Stimulated activated naive CD4-positive, alpha-beta T cell treated with Interleukin-2 at 50 U/mL for 16 hours (primary cell): ENCODE results near the gene PCDHAC2.

Source experiments
- DNase-seq: peaks from one replicate; lab custom pipeline; 2025; lab: John Stamatoyannopoulos, UW

The PCDHAC2 gene

GRCh38 chr5:140986117-140986521 lies 19.8 kb downstream of the PCDHAC2 start:
- no peak for DNase-seq

DNA sequence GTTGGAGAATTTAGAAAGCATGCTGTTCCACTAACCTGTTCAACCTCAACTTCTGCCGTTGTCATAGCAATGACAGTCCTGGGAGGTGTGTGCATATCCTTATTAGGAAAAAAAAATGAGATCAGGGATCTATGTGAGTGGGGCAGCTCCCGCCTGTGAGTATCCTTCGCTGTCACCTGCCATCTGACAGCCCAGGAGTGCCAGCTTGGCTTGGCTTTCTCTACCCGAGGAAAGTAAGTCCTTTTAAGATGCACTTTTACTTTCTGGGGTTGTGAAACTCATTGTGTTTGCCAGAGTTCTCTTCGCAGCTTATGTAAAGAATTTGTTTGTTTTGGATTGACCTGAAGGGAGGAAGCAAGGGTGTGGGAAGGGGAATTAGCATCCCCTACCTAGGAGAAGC lies 21.8 kb downstream of the PCDHAC2 start:
- DNase-seq: no peak

DNA sequence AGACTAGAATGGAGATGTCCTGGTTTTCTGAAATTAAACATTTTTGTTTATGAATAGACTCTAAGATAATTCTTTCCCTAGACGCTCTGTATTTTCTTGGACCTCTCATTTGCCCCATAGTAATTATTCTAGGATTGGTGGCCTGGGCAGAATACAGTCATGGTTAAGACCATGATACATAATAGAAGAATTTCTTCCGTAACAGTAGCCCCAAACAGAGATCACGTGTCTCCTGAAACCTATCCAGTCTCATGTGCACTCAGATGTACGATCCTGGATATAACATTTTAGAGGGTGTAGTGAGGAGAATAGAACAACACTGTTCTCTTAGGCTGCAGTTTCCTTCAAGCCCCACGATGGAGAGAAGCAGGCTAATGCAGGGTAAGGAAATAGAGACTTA lies 22.3 kb downstream of the PCDHAC2 start:
- DNase-seq: no peak

DNA sequence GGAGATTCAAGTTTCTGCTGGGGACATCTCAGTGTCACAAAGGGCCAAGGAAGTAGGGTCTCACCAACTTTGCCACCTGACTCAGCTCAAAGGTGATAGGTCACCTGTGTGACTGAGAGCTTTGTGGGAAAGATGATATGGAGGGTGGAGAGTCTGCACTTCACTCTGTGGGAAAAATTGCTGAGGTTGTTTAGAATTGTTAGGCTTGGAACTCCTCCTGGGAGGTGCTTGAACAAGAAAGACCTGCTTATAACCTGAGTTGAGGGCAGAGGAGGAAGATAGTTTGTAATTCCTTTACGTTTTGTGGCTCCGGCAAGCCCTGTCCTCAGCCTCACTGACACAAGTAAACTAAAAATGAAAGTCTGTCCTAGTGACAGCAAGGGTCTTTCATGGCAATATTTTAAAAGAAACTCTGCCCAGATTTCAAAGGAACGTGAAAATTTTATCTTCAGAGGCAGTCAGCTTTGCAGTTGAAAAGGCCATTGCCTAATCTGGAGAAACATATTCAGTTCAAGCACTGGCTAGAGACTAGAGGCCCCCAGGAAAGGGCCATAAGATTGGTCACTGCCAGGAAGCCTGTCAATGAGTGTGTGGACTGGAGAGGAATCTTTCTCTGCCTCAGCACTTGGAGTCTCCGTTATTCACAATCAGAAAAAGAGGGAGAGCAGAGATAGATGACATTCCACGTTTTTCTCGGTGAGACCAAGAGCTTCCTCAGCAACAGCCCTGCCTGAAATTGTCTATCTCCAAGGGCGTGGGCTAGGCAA lies 23.2 kb downstream of the PCDHAC2 start:
- no peak for DNase-seq

DNA sequence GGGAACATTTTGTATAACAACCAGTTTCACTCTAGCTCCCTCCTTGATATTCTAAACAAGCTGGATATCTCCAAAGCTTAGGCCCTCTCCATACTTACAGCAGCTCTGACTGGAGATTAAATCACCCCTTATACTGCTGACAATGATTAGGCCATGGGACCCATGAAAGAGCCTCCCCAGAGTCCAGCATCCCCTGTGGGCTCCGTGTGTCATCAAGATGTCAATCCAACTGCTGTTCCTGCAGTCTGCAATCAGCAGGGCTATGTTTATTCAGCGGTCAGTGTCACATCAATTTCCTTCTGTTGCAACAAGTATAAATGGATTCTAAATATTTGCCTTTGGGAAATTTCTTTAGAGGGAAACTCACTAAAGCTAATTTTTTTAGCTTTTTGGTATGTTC lies 26.6 kb downstream of the PCDHAC2 start:
- no peak for DNase-seq

- DNase-seq: no peak
These were observed 29.8 kb downstream of the PCDHAC2 start for GRCh38 chr5:140996060-140996459.

- DNase-seq: no peak
These were observed 32.7 kb downstream of the PCDHAC2 start for GRCh38 chr5:140998921-140999410.

GRCh38 chr5:141001446-141001843 lies 35.2 kb downstream of the PCDHAC2 start:
- DNase-seq: no peak

DNA sequence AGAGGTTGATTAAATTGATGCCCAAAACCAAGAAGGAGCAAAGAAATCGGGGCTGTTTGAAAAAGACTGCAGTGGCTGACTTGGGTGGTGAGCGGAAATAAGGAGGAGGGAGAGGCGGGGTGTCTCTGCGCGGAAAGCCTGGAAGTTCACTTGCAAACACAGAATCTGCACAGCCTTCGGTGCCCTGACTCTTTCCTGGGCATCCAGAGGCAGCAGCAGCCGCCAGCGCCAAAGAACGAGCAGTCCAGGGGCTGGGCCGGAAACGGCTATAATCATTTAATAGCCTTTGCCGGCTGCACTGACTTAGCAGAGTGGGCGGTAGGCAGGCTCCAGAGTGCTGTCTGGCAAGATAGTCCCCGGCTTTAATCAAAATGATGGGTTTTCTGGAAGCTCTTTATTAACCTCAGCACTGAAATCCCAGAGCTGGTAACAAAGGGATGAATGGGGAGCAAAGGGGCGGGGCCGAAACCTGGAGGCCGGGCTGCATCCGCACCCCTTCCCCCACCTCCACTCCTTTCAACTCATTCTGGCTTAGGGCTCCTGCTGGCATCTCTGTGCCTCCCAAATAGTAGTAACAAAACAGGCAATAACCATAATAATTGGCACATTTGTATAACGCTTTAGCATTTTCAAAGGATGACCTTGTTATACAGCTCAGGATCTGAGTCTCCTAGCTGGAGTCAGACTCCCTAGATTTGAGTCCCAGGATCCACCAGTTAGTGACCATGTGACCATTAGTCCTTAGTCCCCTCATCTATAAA lies 35.7 kb downstream of the PCDHAC2 start:
- DNase-seq: no peak

DNA sequence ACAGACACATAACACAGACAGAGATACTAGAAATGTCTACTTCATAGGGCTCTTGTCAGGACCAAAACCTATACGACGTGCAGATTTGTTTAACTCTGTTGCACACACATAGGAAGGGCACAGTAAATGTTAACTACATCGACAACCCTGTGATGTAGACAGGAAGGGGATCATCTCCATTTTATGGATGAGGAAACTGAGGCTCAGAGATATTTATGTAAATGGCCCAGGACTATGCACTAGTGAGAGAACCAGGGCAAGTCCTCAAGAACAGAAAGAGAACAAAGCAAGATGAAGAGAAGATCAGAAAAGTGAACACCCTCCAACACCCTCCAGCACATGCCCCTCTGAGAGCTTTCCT lies 36.3 kb downstream of the PCDHAC2 start:
- no peak for DNase-seq

GRCh38 chr5:141003031-141003430 lies 36.8 kb downstream of the PCDHAC2 start:
- no peak for DNase-seq

DNA sequence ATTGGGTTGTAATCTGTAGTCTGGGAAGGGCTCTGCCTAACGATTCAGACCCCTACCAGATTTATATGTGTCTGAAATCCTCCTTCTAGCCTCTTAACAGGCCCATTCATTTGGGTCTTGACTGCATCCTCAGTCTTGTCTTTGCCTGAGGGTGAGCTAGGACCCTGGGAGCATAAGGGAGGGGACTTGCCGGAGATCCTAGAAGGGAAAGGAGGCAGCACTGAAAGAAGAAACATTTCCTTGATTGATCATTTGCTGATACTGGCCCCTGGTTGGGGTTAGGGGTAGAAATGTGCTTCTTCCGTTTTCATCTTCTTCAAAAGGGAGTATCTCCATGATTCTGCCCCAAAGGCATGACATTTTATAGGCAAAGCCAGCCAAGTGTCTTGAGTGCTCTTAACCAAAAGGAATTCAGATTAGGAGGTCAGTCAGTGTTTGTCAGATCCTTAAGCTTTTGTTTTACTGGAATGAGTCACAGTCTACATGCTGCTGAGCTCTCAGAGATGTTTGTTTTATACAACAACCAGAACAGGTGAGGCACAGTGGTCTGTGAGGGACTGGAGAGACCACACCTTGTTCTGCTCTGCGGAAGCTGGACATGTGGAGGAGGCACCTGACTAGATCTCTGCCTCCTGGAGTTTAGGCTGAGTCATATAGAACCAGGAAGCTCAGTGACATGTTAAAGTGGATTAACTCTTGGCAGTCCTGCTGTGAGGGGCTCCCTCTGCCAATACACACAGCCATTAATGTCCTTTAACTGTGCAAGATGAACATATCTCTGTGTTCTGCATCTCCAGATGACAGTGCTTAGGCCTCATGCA lies 37.7 kb downstream of the PCDHAC2 start:
- DNase-seq: no peak

- no peak for DNase-seq
These were observed 41.5 kb downstream of the PCDHAC2 start for GRCh38 chr5:141007791-141008190.

DNA sequence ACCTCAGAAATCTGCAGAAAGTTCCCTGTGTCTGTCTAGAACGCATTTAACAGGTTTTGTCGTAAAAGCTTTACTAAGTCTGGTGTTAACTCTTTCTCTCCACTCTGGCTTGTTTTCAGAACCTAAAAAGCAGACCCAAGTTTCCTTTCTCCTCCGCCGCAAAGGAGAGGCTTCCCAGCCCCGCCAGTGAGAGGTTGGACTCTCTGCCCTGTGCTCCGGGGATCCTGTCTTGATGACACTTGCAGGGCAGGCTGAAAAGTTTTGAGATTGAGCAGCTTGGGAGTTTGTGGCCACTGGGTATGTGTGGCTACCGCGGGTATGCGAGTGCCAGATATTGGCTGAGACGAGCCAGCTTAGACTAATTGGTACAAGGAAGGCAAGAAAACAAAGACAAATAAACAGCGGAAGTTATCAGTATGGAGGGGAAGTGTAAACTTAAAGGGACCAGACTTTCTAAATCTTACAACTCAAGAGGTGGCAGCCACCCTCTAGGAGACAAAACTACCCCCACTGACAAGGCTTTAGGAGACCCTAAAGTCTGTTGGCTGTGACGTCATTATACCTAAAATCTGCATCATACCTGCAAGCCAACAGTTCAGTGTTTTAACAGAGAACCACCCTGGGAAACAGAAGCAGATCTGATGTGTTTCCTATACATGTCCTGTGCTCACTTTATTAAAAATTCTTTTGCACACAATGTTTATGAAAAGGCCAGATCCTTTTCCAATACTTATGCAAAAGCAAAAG lies 43.9 kb downstream of the PCDHAC2 start:
- DNase-seq: no peak

DNA sequence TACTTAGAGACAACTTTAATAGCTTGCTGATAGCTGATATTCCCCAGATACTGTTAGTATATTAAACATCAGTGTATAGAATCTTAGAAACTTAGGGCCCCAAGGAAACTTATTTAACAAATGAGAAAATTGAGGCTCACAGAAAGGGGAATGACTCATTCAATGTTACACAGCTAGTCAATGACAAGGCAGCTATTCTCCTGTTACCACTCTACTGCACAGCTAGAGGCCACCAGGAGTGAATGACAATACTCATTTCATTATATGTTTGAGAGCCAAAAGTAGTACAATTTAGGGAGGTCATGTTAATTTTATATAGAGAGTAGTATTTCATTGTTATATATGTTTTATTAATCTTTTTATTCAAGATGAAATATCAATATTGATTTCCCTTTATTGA lies 51.7 kb downstream of the PCDHAC2 start:
- DNase-seq: no peak
